ENCODE results near the gene STIMATE. TPM values are rescaled to one million over a fixed set of nuclear protein-coding genes. Genes with fewer than 3 reads are reported as not detected.
A peak's percentile ranks its signal among the peaks of the same experiment; 100 is the strongest.

STIMATE gene
- total and polyA plus RNA-seq, 10 donors: 4.0 to 65.6 (median 34.0) TPM

GRCh38 chr3:52931889-52932288, 34.5 kb upstream of the STIMATE start:
- intact Hi-C loops (cut with DNase I; ENCODE audit: low total_unique reads): loop anchor here (10.0 kb wide), 1 partner anchor 133 kb away; no protein-coding TSS in a partner anchor
- no peak for DNase-seq
- no peak overlapping the region for H3K4me3 ChIP-seq
- H3K9me3 ChIP-seq: no peaks in the 10 kb centered on the region
- no peaks in the 10 kb centered on the region for H3K27me3 ChIP-seq (replicated peaks in 1 of 7)
- peaks cover 0 to 32% (median 0%) of the 10 kb centered on the region in 6 donors for H3K36me3 ChIP-seq
- TF ChIP-seq POLR2AphosphoS5 (IDR thresholded peaks at IDR 0.05) (no peak), CTCF (IDR thresholded peaks at IDR 0.05 in 8 of 11, conservative IDR thresholded peaks at IDR 0.05 in 3 of 11) (no peak)
- H3K27ac ChIP-seq: no peak overlapping the region
- WGBS, 5 donors: 72 to 92% (median 84%) methylated on average over 2 of the region's 2 CpGs
- H3K4me1 ChIP-seq: peaks cover 0 to 31% (median 7%) of the 10 kb centered on the region in 6 donors

GRCh38 chr3:52931328-52931727, 34.0 kb upstream of the STIMATE start:
- WGBS, 5 donors: 82 to 91% (median 88%) methylated on average over 6 of the region's 6 CpGs
- H3K36me3 ChIP-seq: peaks cover 0 to 36% (median 0%) of the 10 kb centered on the region in 6 donors
- no peak overlapping the region for H3K4me3 ChIP-seq
- TF ChIP-seq POLR2AphosphoS5 (IDR thresholded peaks at IDR 0.05) (no peak), POLR2A (IDR thresholded peaks at IDR 0.05) (no peak), CTCF (IDR thresholded peaks at IDR 0.05 in 8 of 11, conservative IDR thresholded peaks at IDR 0.05 in 3 of 11) (no peak)
- no peaks in the 10 kb centered on the region for H3K9me3 ChIP-seq
- H3K27me3 ChIP-seq (replicated peaks in 1 of 7): no peaks in the 10 kb centered on the region
- peak overlapping the region in 2 of 8 donors; percentile 22 to 31 for H3K27ac ChIP-seq
- DNase-seq: no peak
- intact Hi-C loops (cut with DNase I; ENCODE audit: low total_unique reads): loop anchor here (10.0 kb wide), 1 partner anchor 133 kb away; no protein-coding TSS in a partner anchor
- H3K4me1 ChIP-seq: peaks cover 0 to 37% (median 7%) of the 10 kb centered on the region in 6 donors

GRCh38 chr3:52930748-52931147, 33.4 kb upstream of the STIMATE start:
- H3K9me3 ChIP-seq: no peaks in the 10 kb centered on the region
- intact Hi-C loops (cut with DNase I; ENCODE audit: low total_unique reads): loop anchor here (10.0 kb wide), 1 partner anchor 134 kb away; no protein-coding TSS in a partner anchor
- TF ChIP-seq CTCF (IDR thresholded peaks at IDR 0.05 in 8 of 11, conservative IDR thresholded peaks at IDR 0.05 in 3 of 11): no peak
- TF ChIP-seq POLR2A (IDR thresholded peaks at IDR 0.05): no peak
- TF ChIP-seq POLR2AphosphoS5 (IDR thresholded peaks at IDR 0.05): no peak
- whole genome bisulfite sequencing, 5 donors: 51 to 71% (median 63%) methylated on average over 3 of the region's 3 CpGs
- H3K36me3 ChIP-seq: peaks cover 0 to 41% (median 0%) of the 10 kb centered on the region in 6 donors
- DNase-seq: no peak
- no peak overlapping the region for H3K4me3 ChIP-seq
- H3K27ac ChIP-seq: peak overlapping the region in 4 of 8 donors; percentile 22 to 34 (median 31)
- H3K4me1 ChIP-seq: peaks cover 0 to 42% (median 7%) of the 10 kb centered on the region in 6 donors
- no peaks in the 10 kb centered on the region for H3K27me3 ChIP-seq (replicated peaks in 1 of 7)

- H3K36me3 ChIP-seq: peaks cover 0 to 61% (median 5%) of the 10 kb centered on the region in 6 donors
- no peak overlapping the region for H3K4me3 ChIP-seq
- H3K4me1 ChIP-seq: peaks cover 0 to 62% (median 7%) of the 10 kb centered on the region in 6 donors
- no peak for DNase-seq
- intact Hi-C loops (cut with DNase I; ENCODE audit: low total_unique reads): no loop called here
- H3K27ac ChIP-seq: peak overlapping the region in 4 of 8 donors; percentile 1 to 85 (median 30)
- H3K9me3 ChIP-seq: no peaks in the 10 kb centered on the region
- 94 to 100% (median 96%) methylated on average over 2 of the region's 2 CpGs for WGBS, 5 donors
- no peak for TF ChIP-seq POLR2AphosphoS5 (IDR thresholded peaks at IDR 0.05)
- H3K27me3 ChIP-seq (replicated peaks in 1 of 7): no peaks in the 10 kb centered on the region
These were observed 29.2 kb upstream of the STIMATE start for GRCh38 chr3:52926554-52926953.

Data from spleen (tissue), 11 donors.